Karpas-422 (cell line): Measurements from ENCODE around the gene MTMR3. TPM values are rescaled to one million over a fixed set of nuclear protein-coding genes. Genes with fewer than 3 reads are reported as not detected.

Source experiments
- DNase-seq: peaks from one replicate; pipeline ENCODE4 v3.0.0-alpha.2; 2015
- H2AFZ ChIP-seq: fragments of 200-600 bp; sonication (generic); 2 replicates; pipeline ENCODE4 v1.6.1; 2014; ENCODE audit warnings: antibody characterized with exemption, low read length, mixed read lengths
- H3K27ac ChIP-seq: fragments of 200-600 bp; sonication (generic); 2 replicates; pipeline ENCODE4 v1.5.1; 2014; ENCODE audit warnings: mild to moderate bottlenecking, low read length, moderate library complexity
- H3K27me3 ChIP-seq: fragments of 200-600 bp; sonication (generic); 2 replicates; pipeline ENCODE4 v1.6.1; 2014; ENCODE audit warnings: low read length, mixed read lengths
- H3K36me3 ChIP-seq: fragments of 200-600 bp; sonication (generic); 2 replicates; pipeline ENCODE4 v1.6.1; 2014; ENCODE audit warnings: low read length, mixed read lengths; ENCODE audit not compliant: insufficient read depth
- H3K4me1 ChIP-seq: fragments of 200-600 bp; sonication (generic); 2 replicates; pipeline ENCODE4 v1.6.1; 2014; ENCODE audit warnings: mild to moderate bottlenecking, low read length, mixed read lengths
- H3K4me2 ChIP-seq: fragments of 200-600 bp; sonication (generic); 2 replicates; pipeline ENCODE4 v1.6.1; 2014; ENCODE audit warnings: low read length, low read depth, mild to moderate bottlenecking; ENCODE audit not compliant: poor library complexity, severe bottlenecking
- H3K4me3 ChIP-seq: fragments of 200-600 bp; sonication (generic); 2 replicates; pipeline ENCODE4 v1.5.1; 2014; ENCODE audit warnings: mild to moderate bottlenecking, antibody characterized with exemption, low read length, mixed read lengths
- H3K79me2 ChIP-seq: fragments of 200-600 bp; sonication (generic); 2 replicates; pipeline ENCODE4 v1.6.1; 2014; ENCODE audit warnings: mild to moderate bottlenecking, low read length, mixed read lengths
- H3K9ac ChIP-seq: fragments of 200-600 bp; sonication (generic); 2 replicates; pipeline ENCODE4 v1.6.0; 2014; ENCODE audit warnings: low read length
- H3K9me2 ChIP-seq: fragments of 200-600 bp; sonication (generic), shearing (Covaris generic); replicated peaks from 2 replicates; pipeline ENCODE4 v1.6.0; 2014; ENCODE audit warnings: mild to moderate bottlenecking, low read length, moderate library complexity; ENCODE audit not compliant: insufficient read depth
- H3K9me3 ChIP-seq: fragments of 300-700, 200-600 bp; sonication (generic); 2 replicates; pipeline ENCODE4 v1.6.1; 2014; ENCODE audit warnings: low read length, mixed read lengths
- H4K20me1 ChIP-seq: fragments of 200-600 bp; sonication (generic); 2 replicates; pipeline ENCODE4 v1.6.1; 2014; ENCODE audit warnings: mild to moderate bottlenecking, antibody characterized with exemption, low read length, low read depth; ENCODE audit not compliant: insufficient read depth
- total RNA-seq: library from RNA; depleted of rRNA; stranded (reverse); fragments of >200 nt; shearing (Covaris generic); gene quantifications from 2 replicates; pipeline ENCODE4 v1.2.3, GENCODE V29; 2014; ENCODE audit warnings: low replicate concordance

The MTMR3 gene
- total RNA-seq, 1 experiment from 2014 or later: 11.3 TPM

DNA sequence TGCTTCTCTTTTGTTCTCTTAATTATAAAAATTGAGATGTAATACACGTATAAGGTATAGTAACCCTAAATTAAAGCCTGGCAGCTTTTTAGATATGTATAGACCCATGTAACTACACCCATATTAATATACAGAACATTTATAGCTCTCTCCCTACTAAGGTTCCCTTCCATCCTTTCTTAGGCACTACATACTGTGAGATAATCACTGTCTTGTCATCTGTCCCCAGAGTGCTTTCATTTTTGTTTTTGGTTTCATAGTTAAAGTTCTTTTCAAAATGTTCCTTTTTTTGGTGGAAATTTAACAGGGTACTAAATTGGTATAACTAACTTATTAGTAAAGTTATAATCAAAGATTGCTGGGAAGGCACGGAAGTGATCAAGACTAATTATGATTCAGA lies 49.2 kb downstream of the MTMR3 start:
- Histone ChIP-seq H4K20me1 (peaks cover 45% of the 10 kb centered on the region), H3K79me2 (no peaks in the 10 kb centered on the region), H3K9me2 (no peaks in the 10 kb centered on the region), H3K27ac (no peak overlapping the region), H3K36me3 (no peaks in the 10 kb centered on the region), H3K27me3 (0 out of 2 replicates have a peak, but pooled peaks cover 1% of the 10 kb centered on the region), H3K9me3 (no peaks in the 10 kb centered on the region), H3K4me1 (peaks cover 4% of the 10 kb centered on the region; the same call in 1 of the 2 replicates), H3K4me2 (no peak overlapping the region), H2AFZ (no peak overlapping the region), H3K9ac (no peak overlapping the region), H3K4me3 (no peak overlapping the region)
- no peak for DNase-seq

GRCh38 chr22:29933619-29934018 lies 50.6 kb downstream of the MTMR3 start:
- Histone ChIP-seq H4K20me1 (peaks cover 57% of the 10 kb centered on the region), H2AFZ (no peak overlapping the region), H3K27me3 (peaks cover 4% of the 10 kb centered on the region; the same call in 1 of the 2 replicates), H3K4me3 (no peak overlapping the region), H3K36me3 (no peaks in the 10 kb centered on the region), H3K79me2 (no peaks in the 10 kb centered on the region), H3K9me3 (no peaks in the 10 kb centered on the region), H3K9ac (no peak overlapping the region), H3K9me2 (no peaks in the 10 kb centered on the region), H3K4me1 (peaks cover 12% of the 10 kb centered on the region), H3K27ac (no peak overlapping the region), H3K4me2 (no peak overlapping the region)
- no peak for DNase-seq

DNA sequence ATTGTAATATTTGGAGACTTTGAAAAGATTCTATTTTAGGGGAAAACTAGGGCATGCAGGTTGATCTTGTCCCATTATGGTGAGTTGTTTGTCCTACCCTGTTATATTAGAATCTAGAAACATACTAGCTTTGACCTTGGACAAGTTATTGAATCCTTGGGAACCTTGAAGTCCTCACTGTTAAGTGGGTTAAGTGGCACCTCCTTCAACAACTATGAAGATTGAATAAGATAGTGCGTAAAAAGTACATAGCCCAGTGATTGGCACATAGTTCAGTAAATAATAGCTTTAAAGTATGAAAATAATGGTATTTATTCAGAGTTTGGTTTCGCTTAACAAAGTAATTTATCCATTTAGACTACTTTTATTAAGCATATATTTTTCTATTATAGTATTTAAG lies 51.6 kb downstream of the MTMR3 start:
- no peak overlapping the region for H3K4me2 ChIP-seq
- no peak overlapping the region for H3K4me3 ChIP-seq
- H4K20me1 ChIP-seq: peaks cover 60% of the 10 kb centered on the region
- no peaks in the 10 kb centered on the region for H3K9me2 ChIP-seq
- H3K27me3 ChIP-seq: peaks cover 4% of the 10 kb centered on the region; the same call in 1 of the 2 replicates
- no peaks in the 10 kb centered on the region for H3K9me3 ChIP-seq
- no peak for DNase-seq
- H2AFZ ChIP-seq: no peak overlapping the region
- no peaks in the 10 kb centered on the region for H3K79me2 ChIP-seq
- H3K27ac ChIP-seq: no peak overlapping the region
- peaks cover 12% of the 10 kb centered on the region for H3K4me1 ChIP-seq
- H3K9ac ChIP-seq: no peak overlapping the region
- no peaks in the 10 kb centered on the region for H3K36me3 ChIP-seq

GRCh38 chr22:29936186-29936585 lies 53.2 kb downstream of the MTMR3 start:
- DNase-seq: no peak
- Histone ChIP-seq H3K9me3 (no peaks in the 10 kb centered on the region), H3K4me2 (no peak overlapping the region), H4K20me1 (peaks cover 56% of the 10 kb centered on the region), H3K9me2 (no peaks in the 10 kb centered on the region), H3K27ac (no peak overlapping the region), H3K9ac (no peak overlapping the region), H3K36me3 (no peaks in the 10 kb centered on the region), H3K4me1 (peaks cover 12% of the 10 kb centered on the region), H3K4me3 (no peak overlapping the region), H3K27me3 (peaks cover 4% of the 10 kb centered on the region; the same call in 1 of the 2 replicates), H3K79me2 (no peaks in the 10 kb centered on the region), H2AFZ (no peak overlapping the region)

DNA sequence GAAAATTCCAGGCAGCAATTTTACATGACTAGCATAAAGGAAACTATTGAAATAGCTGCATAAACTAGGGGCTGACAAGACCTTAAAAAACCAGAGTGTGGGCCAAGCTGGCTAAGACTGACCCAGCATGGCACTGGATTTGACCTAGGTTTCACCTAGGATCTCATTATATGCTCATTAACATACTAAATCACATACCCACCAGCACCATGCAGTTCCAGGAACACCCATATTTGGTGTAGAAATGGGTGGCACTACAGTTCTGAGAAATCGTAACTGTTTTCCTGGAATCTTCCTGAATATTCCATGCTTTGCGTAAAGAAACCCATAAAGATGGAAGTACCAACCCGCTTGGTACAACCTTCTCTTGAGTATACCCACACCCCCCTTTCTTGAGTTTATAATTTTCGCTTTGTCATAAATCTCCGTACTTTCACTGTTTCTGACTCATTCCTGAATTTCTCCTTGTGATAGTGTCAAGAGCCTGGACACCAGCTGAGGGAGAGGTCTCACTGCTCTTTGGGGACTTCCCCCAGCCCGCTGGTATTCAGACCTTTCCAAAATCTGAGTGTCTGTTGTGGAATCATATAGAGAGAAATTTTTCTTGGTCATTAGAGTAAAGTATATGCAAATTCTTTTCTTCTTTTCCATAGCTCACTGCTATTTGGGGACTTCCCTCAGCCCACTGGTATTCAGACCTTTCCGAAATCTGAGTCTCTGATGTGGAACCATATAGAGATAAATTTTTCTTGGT lies 55.1 kb downstream of the MTMR3 start:
- Histone ChIP-seq H3K27ac (no peak overlapping the region), H3K79me2 (no peaks in the 10 kb centered on the region), H3K4me3 (no peak overlapping the region), H3K27me3 (peaks cover 4% of the 10 kb centered on the region; the same call in 1 of the 2 replicates), H2AFZ (no peak overlapping the region), H3K9me3 (no peaks in the 10 kb centered on the region), H3K36me3 (no peaks in the 10 kb centered on the region), H4K20me1 (peaks cover 45% of the 10 kb centered on the region), H3K9ac (no peak overlapping the region), H3K9me2 (no peaks in the 10 kb centered on the region), H3K4me2 (peak overlapping the region; percentile 32), H3K4me1 (peaks cover 12% of the 10 kb centered on the region)
- DNase-seq: no peak

DNA sequence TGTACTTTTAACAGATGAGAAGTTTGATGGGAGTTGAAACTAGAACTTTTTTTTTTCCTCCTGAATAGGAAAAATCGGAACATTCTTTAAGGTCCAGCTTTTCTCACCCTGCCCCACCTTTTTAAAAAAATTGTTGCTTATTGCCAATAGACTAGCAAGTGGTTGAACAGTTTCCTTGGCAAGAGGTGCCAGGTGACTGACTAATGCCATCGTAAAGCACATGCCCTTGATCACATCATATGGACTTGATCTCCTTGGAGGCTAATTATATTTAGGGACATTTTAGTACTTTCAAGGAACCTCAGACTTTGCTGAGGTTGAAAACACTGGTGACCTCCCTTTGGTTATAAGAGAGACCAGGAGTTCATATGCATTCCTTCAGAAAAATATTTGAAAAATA lies 57.6 kb downstream of the MTMR3 start:
- Histone ChIP-seq H3K4me3 (no peak overlapping the region), H3K4me2 (no peak overlapping the region), H3K27me3 (peaks cover 4% of the 10 kb centered on the region; the same call in 1 of the 2 replicates), H3K9me2 (no peaks in the 10 kb centered on the region), H2AFZ (no peak overlapping the region), H3K9ac (no peak overlapping the region), H3K9me3 (no peaks in the 10 kb centered on the region), H4K20me1 (peaks cover 45% of the 10 kb centered on the region), H3K36me3 (no peaks in the 10 kb centered on the region), H3K4me1 (peaks cover 8% of the 10 kb centered on the region), H3K79me2 (no peaks in the 10 kb centered on the region), H3K27ac (no peak overlapping the region)
- DNase-seq: no peak

- H3K36me3 ChIP-seq: no peaks in the 10 kb centered on the region
- H3K27me3 ChIP-seq: no peaks in the 10 kb centered on the region
- no peaks in the 10 kb centered on the region for H3K4me1 ChIP-seq
- H3K9ac ChIP-seq: no peak overlapping the region
- H3K9me2 ChIP-seq: no peaks in the 10 kb centered on the region
- H3K27ac ChIP-seq: no peak overlapping the region
- no peaks in the 10 kb centered on the region for H3K79me2 ChIP-seq
- H3K9me3 ChIP-seq: no peaks in the 10 kb centered on the region
- no peak overlapping the region for H2AFZ ChIP-seq
- DNase-seq: no peak
- no peak overlapping the region for H3K4me2 ChIP-seq
- H3K4me3 ChIP-seq: no peak overlapping the region
- peaks cover 28% of the 10 kb centered on the region for H4K20me1 ChIP-seq
Measured at GRCh38 chr22:29944339-29944738, 61.4 kb downstream of the MTMR3 start.

DNA sequence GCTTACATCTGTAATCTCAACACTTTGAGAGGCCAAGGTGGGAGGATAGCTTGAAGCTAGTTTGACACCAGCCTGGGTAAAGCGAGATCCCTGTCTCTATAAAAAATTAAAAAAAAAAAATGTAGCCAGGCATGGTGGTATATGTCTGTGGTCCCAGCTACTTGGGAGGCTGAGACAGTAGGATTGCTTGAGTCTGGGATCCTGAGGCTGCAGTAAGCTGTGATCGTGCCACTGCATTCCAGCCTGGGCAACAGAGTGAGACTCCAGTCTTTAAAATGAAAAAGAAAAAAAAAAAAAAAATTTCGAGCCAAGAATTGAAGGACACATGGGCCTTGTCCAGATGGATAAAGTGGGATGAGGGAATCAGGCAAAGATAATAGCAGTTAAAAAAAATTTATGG lies 62.5 kb downstream of the MTMR3 start:
- Histone ChIP-seq H3K27ac (no peak overlapping the region), H3K27me3 (no peaks in the 10 kb centered on the region), H3K79me2 (no peaks in the 10 kb centered on the region), H4K20me1 (peaks cover 33% of the 10 kb centered on the region), H3K4me3 (no peak overlapping the region), H3K4me1 (no peaks in the 10 kb centered on the region), H3K4me2 (no peak overlapping the region), H3K9me2 (no peaks in the 10 kb centered on the region), H3K9ac (no peak overlapping the region), H3K9me3 (no peaks in the 10 kb centered on the region), H2AFZ (no peak overlapping the region), H3K36me3 (no peaks in the 10 kb centered on the region)
- DNase-seq: no peak
